HEK293 (cell line): Measurements from ENCODE around the gene HLA-DPA1.

ENCODE experiments used
- ZNF175 ChIP-seq: fragments of 450-650 bp; formaldehyde crosslinking; IDR thresholded peaks from 2 replicates; pipeline ENCODE4 v1.5.1; 2016; ENCODE audit warnings: missing biosample characterization, missing genetic modification characterization
- ZNF274 ChIP-seq, 2 experiments: fragments of 200-500 bp in 1 of 2; fragments of 450-650 bp in 1 of 2; sonication (Bioruptor generic) in 1 of 2; formaldehyde crosslinking in 1 of 2; IDR thresholded peaks; 2 replicates each; pipeline versions ENCODE4 v1.5.1 to v1.6.1; 2014 to 2016; ENCODE audit warnings: borderline replicate concordance in 1 of 2, inconsistent platforms in 1 of 2, low read length in 1 of 2, missing biosample characterization in 1 of 2, missing genetic modification characterization in 1 of 2
- ZNF777 ChIP-seq: fragments of 450-650 bp; formaldehyde crosslinking; IDR thresholded peaks from 2 replicates; pipeline ENCODE4 v1.5.1; 2017; ENCODE audit warnings: missing biosample characterization, missing genetic modification characterization, borderline replicate concordance
- TF ChIP-seq, protein P1 (sequence below): fragments of 450-650 bp; formaldehyde crosslinking; IDR thresholded peaks from 2 replicates; pipeline ENCODE4 v1.5.1; 2016; ENCODE audit warnings: missing biosample characterization, missing genetic modification characterization
- TF ChIP-seq, protein P2 (sequence below): fragments of 450-650 bp; formaldehyde crosslinking; IDR thresholded peaks from 2 replicates; pipeline ENCODE4 v1.5.1; 2016; ENCODE audit warnings: missing biosample characterization, missing genetic modification characterization, low read depth
- TF ChIP-seq, protein P3 (sequence below): fragments of 450-650 bp; formaldehyde crosslinking; IDR thresholded peaks from 2 replicates; pipeline ENCODE4 v1.5.1; 2016; ENCODE audit warnings: missing biosample characterization, missing genetic modification characterization

DNA sequence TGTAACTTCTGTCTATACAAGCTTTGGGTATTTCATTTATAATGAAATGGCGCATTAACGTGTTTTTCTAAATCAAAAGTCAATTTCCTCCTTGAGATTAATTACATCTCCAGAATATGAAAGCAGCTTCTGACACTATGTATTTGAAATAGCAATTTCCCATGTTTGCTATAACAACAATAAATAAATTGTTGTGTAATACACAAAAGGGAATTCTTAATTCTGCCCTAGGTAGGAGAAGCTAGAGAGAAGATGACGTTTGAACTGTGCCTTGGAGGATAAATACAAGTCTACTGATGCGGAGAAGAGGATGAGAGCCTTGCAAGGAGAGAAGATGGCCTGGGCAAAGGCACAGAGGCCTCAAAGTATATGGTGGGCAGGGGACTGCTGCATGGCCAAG is 56.4 kb downstream of the HLA-DPA1 start:
- TF ChIP-seq ZNF777 (tag by site-specific recombination) (no peak), ZNF175 (tag by site-specific recombination) (no peak), ZNF274 (IDR thresholded peaks at IDR 0.05; ENCODE audit: low read length) (no peak), ZNF274 (tag by site-specific recombination; IDR thresholded peaks at IDR 0.05; ENCODE audit: borderline replicate concordance) (no peak)
- TF ChIP-seq, protein P1, sequence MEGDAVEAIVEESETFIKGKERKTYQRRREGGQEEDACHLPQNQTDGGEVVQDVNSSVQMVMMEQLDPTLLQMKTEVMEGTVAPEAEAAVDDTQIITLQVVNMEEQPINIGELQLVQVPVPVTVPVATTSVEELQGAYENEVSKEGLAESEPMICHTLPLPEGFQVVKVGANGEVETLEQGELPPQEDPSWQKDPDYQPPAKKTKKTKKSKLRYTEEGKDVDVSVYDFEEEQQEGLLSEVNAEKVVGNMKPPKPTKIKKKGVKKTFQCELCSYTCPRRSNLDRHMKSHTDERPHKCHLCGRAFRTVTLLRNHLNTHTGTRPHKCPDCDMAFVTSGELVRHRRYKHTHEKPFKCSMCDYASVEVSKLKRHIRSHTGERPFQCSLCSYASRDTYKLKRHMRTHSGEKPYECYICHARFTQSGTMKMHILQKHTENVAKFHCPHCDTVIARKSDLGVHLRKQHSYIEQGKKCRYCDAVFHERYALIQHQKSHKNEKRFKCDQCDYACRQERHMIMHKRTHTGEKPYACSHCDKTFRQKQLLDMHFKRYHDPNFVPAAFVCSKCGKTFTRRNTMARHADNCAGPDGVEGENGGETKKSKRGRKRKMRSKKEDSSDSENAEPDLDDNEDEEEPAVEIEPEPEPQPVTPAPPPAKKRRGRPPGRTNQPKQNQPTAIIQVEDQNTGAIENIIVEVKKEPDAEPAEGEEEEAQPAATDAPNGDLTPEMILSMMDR: no peak
- TF ChIP-seq, protein P2, sequence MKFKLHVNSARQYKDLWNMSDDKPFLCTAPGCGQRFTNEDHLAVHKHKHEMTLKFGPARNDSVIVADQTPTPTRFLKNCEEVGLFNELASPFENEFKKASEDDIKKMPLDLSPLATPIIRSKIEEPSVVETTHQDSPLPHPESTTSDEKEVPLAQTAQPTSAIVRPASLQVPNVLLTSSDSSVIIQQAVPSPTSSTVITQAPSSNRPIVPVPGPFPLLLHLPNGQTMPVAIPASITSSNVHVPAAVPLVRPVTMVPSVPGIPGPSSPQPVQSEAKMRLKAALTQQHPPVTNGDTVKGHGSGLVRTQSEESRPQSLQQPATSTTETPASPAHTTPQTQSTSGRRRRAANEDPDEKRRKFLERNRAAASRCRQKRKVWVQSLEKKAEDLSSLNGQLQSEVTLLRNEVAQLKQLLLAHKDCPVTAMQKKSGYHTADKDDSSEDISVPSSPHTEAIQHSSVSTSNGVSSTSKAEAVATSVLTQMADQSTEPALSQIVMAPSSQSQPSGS (tag by site-specific recombination): no peak
- TF ChIP-seq, protein P3, sequence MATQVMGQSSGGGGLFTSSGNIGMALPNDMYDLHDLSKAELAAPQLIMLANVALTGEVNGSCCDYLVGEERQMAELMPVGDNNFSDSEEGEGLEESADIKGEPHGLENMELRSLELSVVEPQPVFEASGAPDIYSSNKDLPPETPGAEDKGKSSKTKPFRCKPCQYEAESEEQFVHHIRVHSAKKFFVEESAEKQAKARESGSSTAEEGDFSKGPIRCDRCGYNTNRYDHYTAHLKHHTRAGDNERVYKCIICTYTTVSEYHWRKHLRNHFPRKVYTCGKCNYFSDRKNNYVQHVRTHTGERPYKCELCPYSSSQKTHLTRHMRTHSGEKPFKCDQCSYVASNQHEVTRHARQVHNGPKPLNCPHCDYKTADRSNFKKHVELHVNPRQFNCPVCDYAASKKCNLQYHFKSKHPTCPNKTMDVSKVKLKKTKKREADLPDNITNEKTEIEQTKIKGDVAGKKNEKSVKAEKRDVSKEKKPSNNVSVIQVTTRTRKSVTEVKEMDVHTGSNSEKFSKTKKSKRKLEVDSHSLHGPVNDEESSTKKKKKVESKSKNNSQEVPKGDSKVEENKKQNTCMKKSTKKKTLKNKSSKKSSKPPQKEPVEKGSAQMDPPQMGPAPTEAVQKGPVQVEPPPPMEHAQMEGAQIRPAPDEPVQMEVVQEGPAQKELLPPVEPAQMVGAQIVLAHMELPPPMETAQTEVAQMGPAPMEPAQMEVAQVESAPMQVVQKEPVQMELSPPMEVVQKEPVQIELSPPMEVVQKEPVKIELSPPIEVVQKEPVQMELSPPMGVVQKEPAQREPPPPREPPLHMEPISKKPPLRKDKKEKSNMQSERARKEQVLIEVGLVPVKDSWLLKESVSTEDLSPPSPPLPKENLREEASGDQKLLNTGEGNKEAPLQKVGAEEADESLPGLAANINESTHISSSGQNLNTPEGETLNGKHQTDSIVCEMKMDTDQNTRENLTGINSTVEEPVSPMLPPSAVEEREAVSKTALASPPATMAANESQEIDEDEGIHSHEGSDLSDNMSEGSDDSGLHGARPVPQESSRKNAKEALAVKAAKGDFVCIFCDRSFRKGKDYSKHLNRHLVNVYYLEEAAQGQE: no peak
